Activated CD8-positive, alpha-beta memory T cell treated with anti-CD3 and anti-CD28 coated beads, Interleukin-2, amount 10 ng/mL, durations not matched to agents 7 days and 5 days (primary cell): ENCODE data around the gene AGMAT. TPM values are rescaled to one million over a fixed set of nuclear protein-coding genes. Genes with fewer than 3 reads are reported as not detected.
A peak's percentile ranks its signal among the peaks of the same experiment; 100 is the strongest.
"Not testable (repeated sequence)": the region's sequence is repeated elsewhere in the genome, so short reads cannot be mapped to it uniquely, and the experiment has no call there.

Source experiments
- ATAC-seq: fragments of 150-1000 bp; cut with Tn5 transposase; one replicate; pipeline ENCODE4 v1.10.0; 2021; ENCODE audit warnings: moderate library complexity
- CTCF ChIA-PET: fragments of 350-600 bp; sonication (Branson Sonifier 250); formaldehyde crosslinking; loops from one replicate; lab custom pipeline; 2021; ENCODE audit warnings: antibody characterized with exemption; lab: Charles Lee
- DNase-seq: peaks from one replicate; pipeline ENCODE4 v3.0.0-alpha.2; 2020
- H3K27ac Mint-ChIP-seq: one replicate; pipeline ENCODE4 v1.8.0; 2021; ENCODE audit warnings: mild to moderate bottlenecking, mixed read lengths
- H3K27me3 Mint-ChIP-seq: one replicate; pipeline ENCODE4 v1.8.0; 2021; ENCODE audit warnings: mixed read lengths
- H3K36me3 Mint-ChIP-seq: one replicate; pipeline ENCODE4 v1.8.0; 2021; ENCODE audit warnings: mild to moderate bottlenecking, mixed read lengths
- H3K4me1 Mint-ChIP-seq: one replicate; pipeline ENCODE4 v1.8.0; 2021; ENCODE audit warnings: mixed read lengths
- H3K4me3 Mint-ChIP-seq: one replicate; pipeline ENCODE4 v1.8.0; 2021; ENCODE audit warnings: mild to moderate bottlenecking, moderate library complexity, mixed read lengths
- H3K9me3 Mint-ChIP-seq: one replicate; pipeline ENCODE4 v1.8.0; 2022; ENCODE audit warnings: low read depth, mixed read lengths
- total RNA-seq, 2 experiments: library from RNA; stranded (reverse); gene quantifications; one replicate each; pipeline ENCODE4 v1.2.3, GENCODE V29; 2021

The AGMAT gene
- total RNA-seq, 2 experiments from 2014 or later, result 8.0 to 12.4 TPM

DNA sequence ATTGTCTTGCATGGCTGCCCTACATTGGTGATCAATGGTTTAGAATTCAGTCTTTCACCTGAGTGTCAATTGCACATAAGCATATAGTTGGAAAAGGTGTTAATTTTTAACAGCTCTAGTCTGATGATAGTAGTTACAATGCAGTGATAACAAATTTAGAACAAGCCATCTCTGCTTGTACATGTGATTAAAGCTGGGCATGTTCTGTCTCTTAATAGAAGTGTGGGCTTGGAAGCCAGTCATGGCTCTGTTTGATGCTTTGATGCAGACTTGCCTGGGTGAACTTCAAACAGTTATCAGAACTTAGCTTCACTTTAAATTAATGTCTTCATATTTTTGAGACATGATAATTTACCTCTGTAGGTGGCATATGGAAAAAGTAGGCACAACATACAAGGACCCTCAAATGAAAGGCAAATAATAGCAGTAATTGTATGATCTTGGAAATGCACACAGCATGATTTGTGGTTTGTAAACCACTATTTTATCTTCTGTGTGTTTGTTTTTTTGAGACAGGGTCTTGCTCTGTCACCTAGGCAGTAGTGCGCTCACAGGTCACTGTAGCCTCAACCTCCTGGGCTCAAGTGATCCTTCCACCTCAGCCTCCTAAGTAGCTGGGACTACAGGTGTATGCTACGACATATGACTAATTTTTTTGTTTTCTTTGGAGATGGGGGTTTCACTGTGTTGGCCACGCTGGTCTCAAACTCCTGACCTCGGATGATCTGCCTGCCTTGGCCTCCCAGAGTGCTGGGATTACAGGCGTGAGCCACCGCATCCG lies 36.2 kb upstream of the AGMAT start:
- ATAC-seq (no peak), DNase-seq (no peak)
- Mint-ChIP-seq H3K36me3 (peaks cover 9% of the 10 kb centered on the region), H3K9me3 (no peaks in the 10 kb centered on the region), H3K27me3 (no peaks in the 10 kb centered on the region), H3K4me1 (peaks cover 57% of the 10 kb centered on the region), H3K4me3 (no peak overlapping the region), H3K27ac (peak overlapping the region; percentile 31)
- CTCF ChIA-PET, result interaction anchor here (0.6 to 1.4 kb wide), 5 partner anchors 9 to 940 kb away, joined by 3 to 4 read pairs (median 3); no protein-coding TSS in a partner anchor

GRCh38 chr1:15620155-15620545 lies 35.3 kb upstream of the AGMAT start:
- H3K27me3 Mint-ChIP-seq, result no peaks in the 10 kb centered on the region
- H3K36me3 Mint-ChIP-seq, result peaks cover 9% of the 10 kb centered on the region
- DNase-seq (no peak), ATAC-seq (no peak)
- CTCF ChIA-PET, result interaction anchor here (1.0 to 1.4 kb wide), 3 partner anchors 10 to 27 kb away, joined by 3 read pairs; no protein-coding TSS in a partner anchor
- peaks cover 52% of the 10 kb centered on the region for H3K4me1 Mint-ChIP-seq
- no peaks in the 10 kb centered on the region for H3K9me3 Mint-ChIP-seq
- H3K27ac Mint-ChIP-seq, result peak overlapping the region; percentile 31
- H3K4me3 Mint-ChIP-seq, result peak overlapping the region; percentile 39

DNA sequence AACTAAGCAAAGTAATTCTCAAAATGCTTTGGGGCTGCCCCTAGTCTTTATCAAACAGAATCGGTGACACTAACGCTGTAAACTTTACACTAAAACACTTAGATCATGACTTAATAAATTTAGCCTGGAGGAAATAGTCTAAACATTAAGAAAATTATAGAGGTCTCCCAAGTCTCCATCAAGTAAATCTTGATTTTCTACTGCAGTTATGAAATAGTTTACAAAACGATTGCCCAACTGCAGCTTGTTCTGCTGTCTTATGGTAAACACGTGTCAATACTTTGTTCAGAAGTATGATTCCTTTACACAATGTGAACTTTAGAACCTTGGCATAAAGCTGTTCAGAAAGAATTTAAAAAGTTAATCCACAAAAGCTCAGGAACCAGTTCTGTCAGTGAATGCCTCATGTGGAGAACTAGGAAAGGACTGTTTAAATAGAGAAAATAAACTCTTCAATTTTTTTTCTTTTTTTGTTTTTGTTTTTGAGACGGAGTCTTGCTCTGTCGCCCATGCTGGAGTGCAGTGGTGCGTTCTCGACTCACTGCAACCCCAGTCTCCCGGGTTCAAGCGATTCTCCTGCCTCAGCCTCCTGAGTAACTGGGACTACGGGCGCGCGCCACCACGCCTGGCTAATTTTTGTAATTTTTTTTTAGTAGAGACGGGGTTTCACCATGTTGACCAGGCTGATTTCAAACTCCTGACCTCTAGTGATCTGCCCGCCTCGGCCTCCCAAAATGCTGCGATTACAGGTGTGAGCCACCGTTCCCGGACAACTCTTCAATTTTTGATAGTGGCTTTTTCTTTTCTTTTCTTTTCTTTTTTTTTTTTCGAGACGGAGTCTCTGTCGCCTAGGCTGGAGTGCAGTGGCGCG lies 34.0 kb upstream of the AGMAT start:
- Mint-ChIP-seq H3K4me1 (peaks cover 45% of the 10 kb centered on the region), H3K27me3 (no peaks in the 10 kb centered on the region), H3K36me3 (peaks cover 7% of the 10 kb centered on the region), H3K27ac (peak overlapping the region; percentile 94), H3K4me3 (peak overlapping the region; percentile 80), H3K9me3 (no peaks in the 10 kb centered on the region)
- DNase-seq (no peak), ATAC-seq (no peak)
- CTCF ChIA-PET, result interaction anchor here (0.7 to 4.2 kb wide), 3 partner anchors 15 to 92 kb away, joined by 3 to 20 read pairs (median 4); partner anchors contain the start of gene DNAJC16

DNA sequence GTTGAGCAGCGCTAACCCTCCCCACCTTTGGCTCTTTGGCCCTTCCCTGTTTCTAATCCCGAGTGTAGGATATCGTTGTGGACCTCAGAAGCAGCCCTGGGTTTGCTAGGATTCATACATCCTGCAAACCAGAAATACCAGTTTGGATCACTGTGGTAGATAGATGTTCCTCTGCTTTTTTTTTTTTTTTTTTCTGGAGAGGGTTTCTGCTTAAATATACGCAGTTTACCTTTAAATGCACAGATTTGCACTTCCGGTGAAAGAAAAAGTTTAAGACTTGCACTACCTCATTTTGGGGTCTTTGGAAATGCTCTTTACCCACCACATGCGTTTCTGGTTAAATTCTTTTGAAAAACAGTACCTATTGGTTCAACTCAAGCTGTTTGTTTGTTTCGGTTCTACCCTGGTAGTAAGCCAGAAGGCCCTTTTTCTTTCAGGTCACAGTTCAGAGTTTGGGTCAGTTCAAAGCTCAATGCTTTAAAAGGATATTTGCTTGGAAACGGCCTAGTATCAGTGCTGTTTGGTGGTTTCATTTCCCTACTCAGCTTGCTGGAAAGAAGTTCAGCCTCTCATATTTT lies 33.3 kb upstream of the AGMAT start:
- no peaks in the 10 kb centered on the region for H3K9me3 Mint-ChIP-seq
- peaks cover 7% of the 10 kb centered on the region for H3K36me3 Mint-ChIP-seq
- H3K27ac Mint-ChIP-seq, result peak overlapping the region; percentile 94
- ATAC-seq, result no peak
- DNase-seq, result no peak
- H3K4me1 Mint-ChIP-seq, result peaks cover 45% of the 10 kb centered on the region
- CTCF ChIA-PET, result interaction anchor here (0.7 to 4.2 kb wide), 4 partner anchors 12 to 91 kb away, joined by 3 to 20 read pairs (median 4); partner anchors contain the start of gene DNAJC16
- no peaks in the 10 kb centered on the region for H3K27me3 Mint-ChIP-seq
- H3K4me3 Mint-ChIP-seq, result peak overlapping the region; percentile 80

DNA sequence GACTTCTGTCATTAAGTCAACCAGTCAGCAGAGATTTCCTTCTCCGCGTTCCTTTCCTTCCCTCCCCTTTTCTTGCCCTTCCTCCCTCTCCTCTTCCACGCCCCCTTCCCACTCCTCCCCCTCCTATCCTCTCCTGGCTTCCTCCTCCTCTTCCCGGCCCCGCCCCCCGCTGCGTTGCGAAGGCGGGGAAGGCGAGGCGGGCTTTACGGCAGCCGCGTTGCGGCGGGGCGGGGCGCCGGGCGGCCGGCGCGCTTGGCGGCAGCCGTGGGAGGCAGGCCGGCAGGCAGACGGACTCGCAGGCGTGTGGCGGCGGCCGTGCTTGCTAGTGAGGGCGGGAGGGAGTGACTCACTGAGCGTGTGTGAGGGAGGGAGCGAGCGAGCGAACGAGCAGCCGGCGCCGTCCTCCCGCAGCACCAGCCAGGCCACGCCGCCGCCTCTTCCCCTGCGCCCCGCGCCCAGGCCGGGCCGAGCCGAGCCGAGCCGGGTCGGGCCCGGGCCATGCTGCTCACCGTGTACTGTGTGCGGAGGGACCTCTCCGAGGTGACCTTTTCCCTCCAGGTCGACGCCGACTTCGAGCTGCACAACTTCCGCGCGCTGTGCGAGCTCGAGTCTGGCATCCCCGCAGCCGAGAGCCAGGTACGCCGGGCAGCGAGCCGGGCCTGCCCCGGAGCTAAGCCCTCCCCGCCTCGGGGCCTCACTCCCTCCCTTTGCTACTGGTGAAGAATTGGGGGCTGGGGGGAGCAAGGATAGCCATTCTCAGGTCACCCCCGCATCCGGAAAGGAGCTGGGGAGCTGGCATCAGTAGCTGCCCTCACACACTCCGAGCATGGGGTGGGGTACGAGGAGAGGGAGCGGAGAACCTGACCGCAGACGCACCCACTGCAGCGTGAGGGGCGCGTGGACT lies 32.6 kb upstream of the AGMAT start, which contains the start of gene DDI2:
Gene DDI2, plus strand, starts transcription at position 286 of the 904 bp plus-strand sequence. Its CDS starts 213 bp downstream, at position 499.
- CTCF ChIA-PET, result interaction anchor here (0.7 to 4.2 kb wide), 4 partner anchors 13 to 90 kb away, joined by 3 to 20 read pairs (median 4); partner anchors contain the start of gene DNAJC16
- Mint-ChIP-seq H3K4me3 (peak within 1 kb of the TSS; percentile 80), H3K27me3 (no peaks in the 10 kb centered on the region), H3K36me3 (peaks cover 7% of the 10 kb centered on the region), H3K27ac (peak within 1 kb of the TSS; percentile 94), H3K9me3 (no peaks in the 10 kb centered on the region), H3K4me1 (peaks cover 39% of the 10 kb centered on the region)
- ATAC-seq (peak; percentile 95), DNase-seq (peak; percentile 97)

DNA sequence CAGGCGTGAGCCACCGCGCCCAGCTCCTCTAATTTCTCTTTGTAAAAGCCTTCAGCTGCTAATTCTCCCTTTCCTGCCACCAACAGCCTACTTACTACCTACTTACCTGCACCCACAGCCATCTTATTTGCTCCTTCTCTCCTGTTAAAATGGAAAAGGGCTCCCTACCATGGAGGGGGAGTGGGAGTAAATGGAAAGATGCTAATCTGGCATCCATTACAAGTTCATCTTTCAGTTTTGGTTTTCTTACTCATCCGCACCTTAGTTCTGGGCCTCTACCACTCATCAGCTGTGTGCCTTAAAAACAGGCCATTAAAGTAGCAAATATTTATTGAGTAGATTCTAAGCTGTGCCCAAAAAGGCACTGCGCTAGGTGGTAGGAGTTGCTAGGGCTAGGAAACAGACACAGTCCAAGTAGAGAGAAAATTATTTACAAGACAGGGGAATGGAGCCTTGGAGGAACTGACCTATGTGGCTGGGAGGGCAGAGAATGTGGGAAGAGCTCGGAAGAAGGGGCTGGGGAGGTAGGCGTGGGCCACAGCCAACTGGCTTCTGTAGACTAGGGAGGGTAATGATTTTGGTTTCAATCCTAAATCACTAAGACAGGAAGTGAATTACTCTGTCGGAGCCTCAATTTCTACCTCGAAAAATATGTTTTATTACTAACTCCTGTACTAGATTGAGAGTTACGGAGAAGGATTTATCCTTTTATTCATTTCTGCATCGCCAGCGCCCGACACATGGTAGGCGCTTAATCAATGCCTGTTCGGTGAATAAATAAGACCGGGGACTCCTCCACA lies 31.7 kb upstream of the AGMAT start:
- CTCF ChIA-PET, result interaction anchor here (4.2 kb wide), 1 partner anchor 13 kb away, joined by 20 read pairs; no protein-coding TSS in a partner anchor
- peak overlapping the region; percentile 80 for H3K4me3 Mint-ChIP-seq
- H3K27ac Mint-ChIP-seq, result peak overlapping the region; percentile 94
- peaks cover 7% of the 10 kb centered on the region for H3K36me3 Mint-ChIP-seq
- H3K27me3 Mint-ChIP-seq, result no peaks in the 10 kb centered on the region
- H3K9me3 Mint-ChIP-seq, result no peaks in the 10 kb centered on the region
- ATAC-seq (peak; percentile 10), DNase-seq (no peak)
- peaks cover 34% of the 10 kb centered on the region for H3K4me1 Mint-ChIP-seq

GRCh38 chr1:15610167-15610566 lies 25.3 kb upstream of the AGMAT start:
- H3K4me3 Mint-ChIP-seq, result no peak overlapping the region
- DNase-seq (no peak), ATAC-seq (no peak)
- H3K9me3 Mint-ChIP-seq, result no peaks in the 10 kb centered on the region
- peaks cover 10% of the 10 kb centered on the region for H3K27me3 Mint-ChIP-seq
- H3K4me1 Mint-ChIP-seq, result no peaks in the 10 kb centered on the region
- H3K36me3 Mint-ChIP-seq, result no peaks in the 10 kb centered on the region
- no peak overlapping the region for H3K27ac Mint-ChIP-seq
- CTCF ChIA-PET, result no interaction called here

DNA sequence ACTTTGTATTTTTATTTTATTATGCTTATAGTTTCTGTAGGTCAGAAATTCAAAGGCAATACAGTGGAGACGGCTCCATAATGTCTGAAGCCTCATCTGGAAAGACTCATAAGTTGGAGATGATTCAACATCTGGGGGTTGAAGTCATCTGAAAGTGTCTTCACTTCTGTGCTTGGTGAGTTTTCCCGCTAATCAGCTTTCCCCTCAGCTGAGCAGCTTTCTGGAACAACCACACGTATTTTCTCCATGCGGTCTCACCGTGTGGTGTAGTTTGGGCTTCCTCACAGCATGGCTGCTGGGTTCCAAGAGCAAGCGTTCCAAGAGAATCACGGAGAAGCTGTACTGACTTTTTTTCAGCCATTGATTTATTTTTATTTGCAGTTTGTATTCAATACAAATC lies 24.8 kb upstream of the AGMAT start:
- Mint-ChIP-seq H3K4me3 (no peak overlapping the region), H3K27me3 (peaks cover 10% of the 10 kb centered on the region), H3K4me1 (no peaks in the 10 kb centered on the region), H3K36me3 (no peaks in the 10 kb centered on the region), H3K9me3 (no peaks in the 10 kb centered on the region), H3K27ac (no peak overlapping the region)
- DNase-seq, result no peak
- ATAC-seq, result no peak
- CTCF ChIA-PET, result no interaction called here

DNA sequence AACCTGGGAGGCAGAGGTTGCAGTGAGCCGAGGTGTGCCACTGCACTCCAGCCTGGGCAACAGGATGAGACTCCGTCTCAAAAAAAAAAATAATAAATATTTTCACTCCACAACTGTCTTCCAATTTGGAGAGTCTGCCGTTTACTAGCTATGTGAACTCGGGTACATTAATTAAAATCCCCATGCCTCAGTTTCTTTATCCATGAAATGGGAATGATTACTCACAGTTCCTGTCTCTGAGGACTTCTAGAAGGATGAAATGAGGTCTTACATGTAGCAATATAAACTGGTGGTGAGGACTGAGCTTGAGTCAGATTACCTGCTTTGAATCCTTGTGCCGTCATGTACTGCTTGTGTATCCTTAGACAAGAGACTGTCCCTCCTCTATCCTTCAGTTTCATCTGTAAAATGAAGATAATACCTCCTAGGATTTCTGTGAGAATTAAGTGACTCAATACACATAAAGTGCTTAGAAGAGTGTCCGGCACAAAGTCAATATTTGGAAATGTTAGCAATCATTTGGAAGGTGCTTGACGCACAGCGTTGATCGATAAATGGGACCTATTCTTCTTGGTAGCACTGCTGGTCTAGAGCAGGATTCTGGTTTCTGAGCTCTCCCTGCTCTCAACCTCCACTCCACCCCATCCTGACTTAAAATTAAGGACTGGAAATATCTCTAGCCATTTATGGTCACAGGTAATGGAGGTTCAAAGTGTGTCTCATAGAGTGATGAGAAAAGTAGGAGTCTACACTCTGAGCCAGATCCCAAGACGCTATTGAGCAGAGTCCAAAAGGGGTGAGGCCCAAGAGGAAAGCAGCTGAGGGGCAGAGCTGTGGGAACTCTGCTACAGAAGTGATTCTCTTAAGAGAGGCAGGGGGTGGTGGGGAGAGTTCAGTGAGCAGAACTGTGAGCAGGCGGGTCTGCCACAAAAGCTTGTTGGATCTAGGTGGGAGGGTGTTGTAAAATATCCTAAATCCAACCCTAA lies 20.8 kb upstream of the AGMAT start:
- Mint-ChIP-seq H3K9me3 (no peaks in the 10 kb centered on the region), H3K4me3 (no peak overlapping the region), H3K27ac (no peak overlapping the region), H3K27me3 (peaks cover 10% of the 10 kb centered on the region), H3K4me1 (peaks cover 11% of the 10 kb centered on the region), H3K36me3 (no peaks in the 10 kb centered on the region)
- CTCF ChIA-PET, result interaction anchor here (1.2 to 2.8 kb wide), 2 partner anchors 11 to 135 kb away, joined by 3 to 10 read pairs; no protein-coding TSS in a partner anchor
- ATAC-seq (no peak), DNase-seq (no peak)

DNA sequence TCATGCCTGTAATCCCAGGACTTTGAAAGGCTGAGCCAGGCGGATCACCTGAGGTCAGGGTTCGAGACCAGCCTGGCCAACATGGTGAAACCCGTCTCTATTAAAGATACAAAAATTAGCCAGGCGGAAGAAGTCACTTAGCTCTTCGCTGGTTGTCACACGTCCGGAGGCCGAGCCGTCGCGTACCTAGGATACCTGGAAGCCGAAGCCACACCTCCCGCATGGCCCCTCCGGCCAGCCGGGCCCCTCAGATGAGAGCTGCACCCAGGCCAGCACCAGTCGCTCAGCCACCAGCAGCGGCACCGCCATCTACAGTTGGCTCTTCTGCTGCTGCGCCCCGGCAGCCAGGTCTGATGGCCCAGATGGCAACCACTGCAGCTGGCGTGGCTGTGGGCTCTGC lies 19.5 kb upstream of the AGMAT start:
- H3K4me3 Mint-ChIP-seq, H3K9me3 Mint-ChIP-seq, H3K36me3 Mint-ChIP-seq, DNase-seq, H3K27me3 Mint-ChIP-seq, ATAC-seq, H3K27ac Mint-ChIP-seq: not testable (repeated sequence)
- CTCF ChIA-PET, result interaction anchor here (1.0 to 2.8 kb wide), 5 partner anchors 10 to 137 kb away, joined by 3 to 20 read pairs (median 7); partner anchors contain the start of gene DDI2
- peaks cover 11% of the 10 kb centered on the region for H3K4me1 Mint-ChIP-seq

DNA sequence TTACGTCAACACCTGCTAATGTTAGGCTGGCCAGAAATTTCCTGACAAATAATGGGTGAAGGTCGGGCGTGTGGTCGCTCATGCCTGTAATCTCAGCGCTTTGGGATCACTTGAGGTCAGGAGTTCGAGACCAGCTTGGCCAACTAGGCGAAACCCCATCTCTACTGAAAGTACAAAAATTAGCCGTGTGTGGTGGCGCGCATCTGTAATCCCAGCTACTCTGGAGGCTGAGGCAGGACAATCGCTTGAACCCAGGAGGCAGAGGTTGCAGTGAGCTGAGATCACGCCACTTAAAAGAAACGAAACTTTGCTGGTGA lies 19.1 kb upstream of the AGMAT start:
- H3K9me3 Mint-ChIP-seq, DNase-seq, H3K27ac Mint-ChIP-seq, ATAC-seq, H3K36me3 Mint-ChIP-seq, H3K27me3 Mint-ChIP-seq: not testable (repeated sequence)
- H3K4me3 Mint-ChIP-seq, result peak overlapping the region; percentile 58
- H3K4me1 Mint-ChIP-seq, result peaks cover 11% of the 10 kb centered on the region
- CTCF ChIA-PET, result interaction anchor here (1.0 to 2.8 kb wide), 6 partner anchors 10 to 452 kb away, joined by 3 to 20 read pairs (median 6); partner anchors contain the start of gene DDI2
